DND-41 (cell line): ENCODE data around the gene BEX3.

Source experiments
- EZH2 ChIP-seq: IDR thresholded peaks from 3 replicates; pipeline ENCODE4 v1.6.1; 2012; ENCODE audit warnings: borderline replicate concordance, low read depth, mild to moderate bottlenecking, moderate library complexity, low read length, inconsistent platforms; ENCODE audit not compliant: severe bottlenecking
- TF ChIP-seq, protein P1 (sequence below): IDR thresholded peaks from 2 replicates; pipeline ENCODE4 v1.5.1; 2012; ENCODE audit warnings: borderline replicate concordance, low read length, moderate library complexity, mild to moderate bottlenecking; ENCODE audit not compliant: poor library complexity, severe bottlenecking; ENCODE audit errors: extremely low read depth

DNA sequence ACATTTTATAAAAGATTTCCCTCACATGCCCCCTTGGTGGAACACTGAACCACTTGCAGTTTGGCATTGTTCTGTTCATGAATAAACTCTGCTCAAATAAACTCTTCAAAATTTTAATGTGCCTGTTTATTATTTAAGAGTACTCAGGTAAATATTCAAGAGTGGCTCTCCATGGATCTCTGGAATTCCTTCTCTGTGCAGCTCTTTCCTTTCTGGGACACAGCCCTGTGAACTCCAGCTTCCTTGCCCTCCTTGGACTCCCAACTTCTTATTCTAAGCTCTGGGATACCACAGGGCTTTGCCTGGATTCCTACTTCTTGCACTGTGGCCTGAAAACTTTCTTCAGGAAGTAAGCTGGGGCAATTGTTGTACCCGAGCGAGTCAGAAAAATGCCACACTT is 8.3 kb downstream of the BEX3 start:
- TF ChIP-seq, protein P1, sequence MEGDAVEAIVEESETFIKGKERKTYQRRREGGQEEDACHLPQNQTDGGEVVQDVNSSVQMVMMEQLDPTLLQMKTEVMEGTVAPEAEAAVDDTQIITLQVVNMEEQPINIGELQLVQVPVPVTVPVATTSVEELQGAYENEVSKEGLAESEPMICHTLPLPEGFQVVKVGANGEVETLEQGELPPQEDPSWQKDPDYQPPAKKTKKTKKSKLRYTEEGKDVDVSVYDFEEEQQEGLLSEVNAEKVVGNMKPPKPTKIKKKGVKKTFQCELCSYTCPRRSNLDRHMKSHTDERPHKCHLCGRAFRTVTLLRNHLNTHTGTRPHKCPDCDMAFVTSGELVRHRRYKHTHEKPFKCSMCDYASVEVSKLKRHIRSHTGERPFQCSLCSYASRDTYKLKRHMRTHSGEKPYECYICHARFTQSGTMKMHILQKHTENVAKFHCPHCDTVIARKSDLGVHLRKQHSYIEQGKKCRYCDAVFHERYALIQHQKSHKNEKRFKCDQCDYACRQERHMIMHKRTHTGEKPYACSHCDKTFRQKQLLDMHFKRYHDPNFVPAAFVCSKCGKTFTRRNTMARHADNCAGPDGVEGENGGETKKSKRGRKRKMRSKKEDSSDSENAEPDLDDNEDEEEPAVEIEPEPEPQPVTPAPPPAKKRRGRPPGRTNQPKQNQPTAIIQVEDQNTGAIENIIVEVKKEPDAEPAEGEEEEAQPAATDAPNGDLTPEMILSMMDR, result no peak
- TF ChIP-seq EZH2, result no peak
